Osteoblast (primary cell): ENCODE data around the gene PCDHA1. TPM values are rescaled to one million over a fixed set of nuclear protein-coding genes. Genes with fewer than 3 reads are reported as not detected.
A peak's percentile ranks its signal among the peaks of the same experiment; 100 is the strongest.

Source experiments
- DNase-seq: peaks from one replicate; pipeline ENCODE4 v3.0.0; 2011; ENCODE audit warnings: low spot score, mixed read lengths; ENCODE audit not compliant: insufficient read length; ENCODE audit errors: missing footprints
- H2AFZ ChIP-seq: 2 replicates; pipeline ENCODE4 v1.6.0; 2011; ENCODE audit warnings: mild to moderate bottlenecking, low read length
- H3K27ac ChIP-seq: 2 replicates; pipeline ENCODE4 v1.5.1; 2011; ENCODE audit warnings: mild to moderate bottlenecking, low read depth, low read length, moderate library complexity
- H3K27me3 ChIP-seq: 2 replicates; pipeline ENCODE4 v1.6.0; 2012; ENCODE audit warnings: mild to moderate bottlenecking, control low read depth, inconsistent platforms, low read length, moderate library complexity; ENCODE audit not compliant: insufficient read depth
- H3K36me3 ChIP-seq: 2 replicates; pipeline ENCODE4 v1.5.1; 2011; ENCODE audit warnings: mild to moderate bottlenecking, low read length, control low read depth, moderate library complexity; ENCODE audit not compliant: insufficient read depth
- H3K4me1 ChIP-seq: 2 replicates; pipeline ENCODE4 v1.5.1; 2011; ENCODE audit warnings: mild to moderate bottlenecking, low read length, control low read depth, moderate library complexity; ENCODE audit not compliant: insufficient read depth
- H3K4me2 ChIP-seq: 2 replicates; pipeline ENCODE4 v1.6.0; 2011; ENCODE audit warnings: mild to moderate bottlenecking, low read length; ENCODE audit not compliant: insufficient read depth
- H3K4me3 ChIP-seq: fragments of 200-600 bp; sonication (generic); 3 replicates; pipeline ENCODE4 v1.5.1; 2012; ENCODE audit warnings: mild to moderate bottlenecking, low read length, inconsistent platforms; ENCODE audit not compliant: insufficient read depth
- H3K79me2 ChIP-seq: 2 replicates; pipeline ENCODE4 v1.6.0; 2012; ENCODE audit warnings: mild to moderate bottlenecking, low read length, control low read depth, inconsistent platforms; ENCODE audit not compliant: insufficient read depth
- H3K9me3 ChIP-seq: 2 replicates; pipeline ENCODE4 v1.5.1; 2011; ENCODE audit warnings: low read depth, low read length, control low read depth
- H4K20me1 ChIP-seq: 2 replicates; pipeline ENCODE4 v1.6.0; 2012; ENCODE audit warnings: mild to moderate bottlenecking, low read length, control low read depth; ENCODE audit not compliant: insufficient read depth
- total RNA-seq: library from RNA; depleted of rRNA; stranded (reverse); fragments of >200 nt; gene quantifications from 2 replicates; pipeline ENCODE4 v1.2.3, GENCODE V29; 2012
- TF ChIP-seq, protein P1 (sequence below): IDR thresholded peaks from 2 replicates; pipeline ENCODE4 v1.5.1; 2011; ENCODE audit warnings: mild to moderate bottlenecking, low read depth, low read length, moderate library complexity; ENCODE audit errors: extremely low read depth

PCDHA1 gene
- total RNA-seq, 1 donor, result not detected

DNA sequence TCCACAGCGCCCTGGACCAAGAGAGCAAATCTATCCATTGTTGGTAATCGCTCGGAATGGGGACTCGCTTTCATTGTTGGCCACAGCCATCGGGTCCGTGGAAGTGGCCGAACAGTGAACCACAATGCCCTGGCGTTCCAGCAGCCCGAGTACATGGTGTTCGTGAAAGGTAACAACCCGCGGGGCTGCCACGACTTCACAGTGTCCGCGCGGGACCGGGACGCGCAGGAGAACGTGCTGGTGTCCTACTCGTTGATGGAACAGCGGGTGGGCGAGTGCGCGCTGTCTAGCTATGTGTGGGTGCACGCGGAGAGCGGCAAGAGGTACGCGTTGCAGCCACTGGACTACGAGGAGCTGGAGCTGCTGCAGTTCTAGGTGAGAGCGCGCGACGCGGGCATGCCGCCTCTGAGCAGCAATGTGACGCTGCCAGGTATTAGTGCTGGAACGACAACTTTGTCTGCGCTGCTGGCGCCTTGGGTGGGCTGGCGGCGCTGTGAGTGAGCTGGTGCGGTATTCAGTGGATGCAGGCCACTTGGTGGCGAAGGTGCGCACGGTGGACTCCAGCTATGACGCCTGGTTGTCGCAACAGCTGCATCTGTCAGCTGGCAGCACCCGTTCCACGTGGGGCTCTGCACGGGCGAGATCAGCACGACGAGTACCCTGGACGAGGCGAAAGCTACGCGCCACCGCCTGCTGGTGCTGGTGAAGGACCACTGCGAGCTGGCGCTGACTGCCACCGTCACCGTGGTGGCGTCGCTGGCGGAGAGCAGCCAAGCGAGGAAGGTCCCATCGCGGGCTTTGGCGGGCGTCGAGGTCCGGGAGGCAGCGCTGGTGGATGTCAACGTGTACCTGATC lies 76.7 kb downstream of the PCDHA1 start:
- Histone ChIP-seq H3K36me3 (no peaks in the 10 kb centered on the region), H3K27me3 (no peaks in the 10 kb centered on the region), H4K20me1 (no peaks in the 10 kb centered on the region), H3K27ac (no peak overlapping the region), H2AFZ (no peak overlapping the region), H3K9me3 (no peaks in the 10 kb centered on the region), H3K4me1 (no peaks in the 10 kb centered on the region), H3K4me3 (no peak overlapping the region), H3K4me2 (no peak overlapping the region), H3K79me2 (no peaks in the 10 kb centered on the region)
- TF ChIP-seq, protein P1, sequence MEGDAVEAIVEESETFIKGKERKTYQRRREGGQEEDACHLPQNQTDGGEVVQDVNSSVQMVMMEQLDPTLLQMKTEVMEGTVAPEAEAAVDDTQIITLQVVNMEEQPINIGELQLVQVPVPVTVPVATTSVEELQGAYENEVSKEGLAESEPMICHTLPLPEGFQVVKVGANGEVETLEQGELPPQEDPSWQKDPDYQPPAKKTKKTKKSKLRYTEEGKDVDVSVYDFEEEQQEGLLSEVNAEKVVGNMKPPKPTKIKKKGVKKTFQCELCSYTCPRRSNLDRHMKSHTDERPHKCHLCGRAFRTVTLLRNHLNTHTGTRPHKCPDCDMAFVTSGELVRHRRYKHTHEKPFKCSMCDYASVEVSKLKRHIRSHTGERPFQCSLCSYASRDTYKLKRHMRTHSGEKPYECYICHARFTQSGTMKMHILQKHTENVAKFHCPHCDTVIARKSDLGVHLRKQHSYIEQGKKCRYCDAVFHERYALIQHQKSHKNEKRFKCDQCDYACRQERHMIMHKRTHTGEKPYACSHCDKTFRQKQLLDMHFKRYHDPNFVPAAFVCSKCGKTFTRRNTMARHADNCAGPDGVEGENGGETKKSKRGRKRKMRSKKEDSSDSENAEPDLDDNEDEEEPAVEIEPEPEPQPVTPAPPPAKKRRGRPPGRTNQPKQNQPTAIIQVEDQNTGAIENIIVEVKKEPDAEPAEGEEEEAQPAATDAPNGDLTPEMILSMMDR, result no peak
- DNase-seq, result no peak

DNA sequence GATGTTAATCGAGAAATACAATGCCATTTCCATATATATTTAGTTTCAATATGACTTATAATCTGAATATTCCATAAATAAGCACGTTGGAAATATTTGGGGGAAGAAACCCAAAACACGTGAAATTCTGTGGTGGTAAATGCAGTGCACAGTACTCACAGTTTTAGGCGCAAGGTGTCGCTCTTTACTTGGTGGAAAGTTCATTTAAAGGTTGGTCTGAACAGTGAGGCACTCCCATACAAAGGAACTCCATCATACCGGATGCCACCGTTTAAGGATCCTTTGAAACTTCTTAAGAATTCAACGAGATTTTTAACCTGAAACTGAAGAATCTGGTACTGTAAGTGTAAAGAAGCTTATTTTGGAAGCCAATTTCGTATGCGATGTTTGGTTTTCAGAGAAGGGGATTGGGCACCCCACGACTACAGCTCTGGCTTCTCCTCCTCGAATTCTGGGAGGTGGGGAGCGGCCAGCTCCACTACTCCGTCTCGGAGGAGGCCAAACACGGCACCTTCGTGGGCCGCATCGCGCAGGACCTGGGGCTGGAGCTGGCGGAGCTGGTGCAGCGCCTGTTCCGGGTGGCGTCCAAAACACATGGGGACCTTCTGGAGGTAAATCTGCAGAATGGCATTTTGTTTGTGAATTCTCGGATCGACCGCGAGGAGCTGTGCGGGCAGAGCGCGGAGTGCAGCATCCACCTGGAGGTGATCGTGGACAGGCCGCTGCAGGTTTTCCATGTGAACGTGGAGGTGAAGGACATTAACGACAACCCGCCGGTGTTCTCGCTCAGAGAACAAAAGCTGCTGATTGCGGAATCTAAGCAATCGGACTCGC lies 83.0 kb downstream of the PCDHA1 start, which contains the start of gene PCDHA11:
TSS of gene PCDHA11 (plus strand) at position 237 of the 834 bp plus-strand sequence. CDS start at position 384, 147 bp downstream.
- TF ChIP-seq, protein P1, result no peak

DNA sequence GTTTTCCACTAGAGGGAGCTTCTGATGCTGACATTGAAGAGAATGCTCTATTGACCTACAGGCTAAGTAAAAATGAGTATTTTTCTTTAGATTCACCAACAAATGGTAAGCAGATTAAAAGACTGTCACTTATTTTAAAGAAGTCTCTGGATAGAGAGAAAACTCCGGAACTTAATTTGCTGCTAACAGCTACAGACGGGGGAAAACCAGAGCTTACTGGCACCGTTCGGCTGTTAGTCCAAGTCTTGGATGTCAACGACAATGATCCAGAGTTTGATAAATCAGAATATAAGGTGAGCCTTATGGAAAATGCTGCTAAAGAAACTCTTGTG lies 83.6 kb downstream of the PCDHA1 start:
- no peak overlapping the region for H3K27ac ChIP-seq
- H4K20me1 ChIP-seq, result no peaks in the 10 kb centered on the region
- no peak overlapping the region for H3K4me2 ChIP-seq
- no peaks in the 10 kb centered on the region for H3K27me3 ChIP-seq
- no peak overlapping the region for H3K4me3 ChIP-seq
- H3K4me1 ChIP-seq, result no peaks in the 10 kb centered on the region
- no peak overlapping the region for H2AFZ ChIP-seq
- H3K36me3 ChIP-seq, result no peaks in the 10 kb centered on the region
- H3K9me3 ChIP-seq, result no peaks in the 10 kb centered on the region
- H3K79me2 ChIP-seq, result no peaks in the 10 kb centered on the region
- DNase-seq, result no peak
- TF ChIP-seq, protein P1, result peak; percentile 19

More for the DNA sequence above, 83.0 kb downstream of the PCDHA1 start, which contains the start of gene PCDHA11:
- Histone ChIP-seq H3K27ac (no peak within 1 kb of the TSS), H3K27me3 (no peaks in the 10 kb centered on the region), H4K20me1 (no peaks in the 10 kb centered on the region), H3K4me1 (no peaks in the 10 kb centered on the region), H3K79me2 (no peaks in the 10 kb centered on the region), H3K4me2 (no peak within 1 kb of the TSS), H3K9me3 (no peaks in the 10 kb centered on the region), H3K4me3 (no peak within 1 kb of the TSS), H3K36me3 (no peaks in the 10 kb centered on the region), H2AFZ (no peak within 1 kb of the TSS)
- DNase-seq, result no peak
